ENCODE measurements around the gene LIN52.
A peak's percentile ranks its signal among the peaks of the same experiment; 100 is the strongest.

The LIN52 gene

GRCh38 chr14:74084277-74085046, at the start of gene LIN52, which contains the start of gene ALDH6A1:
TSS of gene LIN52 (plus strand) at chr14:74084956. CDS start at chr14:74084975, 19 bp downstream.
TSS of gene ALDH6A1 (minus strand) at chr14:74084453. CDS start at chr14:74084394, 59 bp downstream.
- DNase-seq (ENCODE audit: low read depth in 2 of 2, low spot score in 1 of 2), result peak; percentile 100

GRCh38 chr14:74035556-74035955, 49.2 kb upstream of the LIN52 start:
- DNase-seq (ENCODE audit: low read depth in 2 of 2, low spot score in 1 of 2), result no peak

GRCh38 chr14:74038020-74038859, 46.5 kb upstream of the LIN52 start:
- DNase-seq (ENCODE audit: low read depth in 2 of 2, low spot score in 1 of 2), result no peak

GRCh38 chr14:74042296-74042695, 42.5 kb upstream of the LIN52 start:
- DNase-seq (ENCODE audit: low read depth in 2 of 2, low spot score in 1 of 2), result no peak

GRCh38 chr14:74045522-74045921, 39.2 kb upstream of the LIN52 start:
- DNase-seq (ENCODE audit: low read depth in 2 of 2, low spot score in 1 of 2), result no peak

GRCh38 chr14:74048281-74048680, 36.5 kb upstream of the LIN52 start:
- DNase-seq (ENCODE audit: low read depth in 2 of 2, low spot score in 1 of 2), result no peak

- DNase-seq (ENCODE audit: low read depth in 2 of 2, low spot score in 1 of 2), result no peak
Measured at GRCh38 chr14:74049876-74050495, 34.8 kb upstream of the LIN52 start.

GRCh38 chr14:74062809-74063150, 22.0 kb upstream of the LIN52 start:
- no peak for DNase-seq (ENCODE audit: low read depth in 2 of 2, low spot score in 1 of 2)

- DNase-seq (ENCODE audit: low read depth in 2 of 2, low spot score in 1 of 2), result no peak
Measured at GRCh38 chr14:74064426-74064825, 20.3 kb upstream of the LIN52 start.

- no peak for DNase-seq (ENCODE audit: low read depth in 2 of 2, low spot score in 1 of 2)
Measured at GRCh38 chr14:74064883-74065282, 19.9 kb upstream of the LIN52 start.

- DNase-seq (ENCODE audit: low read depth in 2 of 2, low spot score in 1 of 2), result no peak
Measured at GRCh38 chr14:74065746-74066575, 18.8 kb upstream of the LIN52 start.

GRCh38 chr14:74077401-74077800, 7.4 kb upstream of the LIN52 start:
- DNase-seq (ENCODE audit: low read depth in 2 of 2, low spot score in 1 of 2), result no peak

GRCh38 chr14:74080820-74081460, 3.8 kb upstream of the LIN52 start:
- no peak for DNase-seq (ENCODE audit: low read depth in 2 of 2, low spot score in 1 of 2)

GRCh38 chr14:74081491-74081890, 3.3 kb upstream of the LIN52 start:
- no peak for DNase-seq (ENCODE audit: low read depth in 2 of 2, low spot score in 1 of 2)

GRCh38 chr14:74083161-74083560, 1.6 kb upstream of the LIN52 start:
- no peak for DNase-seq (ENCODE audit: low read depth in 2 of 2, low spot score in 1 of 2)

GRCh38 chr14:74083784-74084276, 926 bp upstream of the LIN52 start:
- no peak for DNase-seq (ENCODE audit: low read depth in 2 of 2, low spot score in 1 of 2)

GRCh38 chr14:74085047-74085637, 386 bp downstream of the LIN52 start:
- DNase-seq (ENCODE audit: low read depth in 2 of 2, low spot score in 1 of 2), result peak in 1 of 2 donors; percentile 1

- DNase-seq (ENCODE audit: low read depth in 2 of 2, low spot score in 1 of 2), result no peak
Measured at GRCh38 chr14:74085828-74086227, 1.1 kb downstream of the LIN52 start.

- DNase-seq (ENCODE audit: low read depth in 2 of 2, low spot score in 1 of 2), result no peak
Measured at GRCh38 chr14:74089251-74090020, 4.7 kb downstream of the LIN52 start.
